Vagina (tissue), 2 donors: ENCODE results near the gene FAM50B. TPM values are rescaled to one million over a fixed set of nuclear protein-coding genes. Genes with fewer than 3 reads are reported as not detected.

Experiments used
- DNase-seq, 2 donors: peaks; one replicate each; pipeline ENCODE4 v3.0.0-alpha.2; 2017; ENCODE audit errors: extremely low spot score in 2 of 2
- H3K27ac ChIP-seq: fragments of 200-600 bp; sonication (generic); one replicate; pipeline ENCODE4 v1.5.1; 2019
- H3K27me3 ChIP-seq: fragments of 200-600 bp; sonication (generic); one replicate; pipeline ENCODE4 v1.5.1; 2019
- H3K36me3 ChIP-seq, 2 donors: fragments of 200-600 bp; sonication (generic); one replicate each; pipeline ENCODE4 v1.5.1; 2017 to 2019
- H3K4me1 ChIP-seq: fragments of 200-600 bp; sonication (generic); one replicate; pipeline ENCODE4 v1.5.1; 2019
- H3K4me3 ChIP-seq, 2 donors: fragments of 200-600 bp; sonication (generic); 1 replicate in 1 of 2; 2 replicates in 1 of 2; pipeline ENCODE4 v1.5.1; 2016 to 2019
- H3K9me3 ChIP-seq: fragments of 200-600 bp; sonication (generic); one replicate; pipeline ENCODE4 v1.5.1; 2019
- POLR2A ChIP-seq, 2 donors: fragments of 450-650 bp; IDR thresholded peaks; one replicate each; pipeline ENCODE4 v1.6.1; 2017; ENCODE audit warnings: antibody characterized with exemption in 2 of 2, mild to moderate bottlenecking in 2 of 2, moderate library complexity in 2 of 2
- POLR2AphosphoS5 ChIP-seq, 2 donors: sonication (generic); formaldehyde crosslinking; IDR thresholded peaks; one replicate each; pipeline ENCODE4 v1.9.0; 2017; ENCODE audit warnings: antibody characterized with exemption in 2 of 2, mild to moderate bottlenecking in 2 of 2, low read depth in 1 of 2; ENCODE audit not compliant: insufficient read depth in 1 of 2
- intact Hi-C: fragments of 100-400 bp; cut with DNase I; formaldehyde crosslinking; loops from one replicate; pipeline ENCODE4 v1.15.1; 2023
- total RNA-seq: library from RNA; depleted of rRNA; stranded (reverse); fragments of >200 nt; gene quantifications from one replicate; pipeline ENCODE4 v1.2.3, GENCODE V29; 2016
- TF ChIP-seq, protein P1 (sequence below), 3 experiments: fragments of 450-650 bp in 2 of 3; fragments of 200-600 bp in 1 of 3; sonication (generic) in 1 of 3; IDR thresholded peaks; one replicate each; pipeline ENCODE4 v1.5.1; 2017 to 2019; ENCODE audit warnings: antibody characterized with exemption in 3 of 3, mild to moderate bottlenecking in 2 of 3, moderate library complexity in 2 of 3

FAM50B gene
- total RNA-seq, 1 donor from 2014 or later = 4.9 TPM

DNA sequence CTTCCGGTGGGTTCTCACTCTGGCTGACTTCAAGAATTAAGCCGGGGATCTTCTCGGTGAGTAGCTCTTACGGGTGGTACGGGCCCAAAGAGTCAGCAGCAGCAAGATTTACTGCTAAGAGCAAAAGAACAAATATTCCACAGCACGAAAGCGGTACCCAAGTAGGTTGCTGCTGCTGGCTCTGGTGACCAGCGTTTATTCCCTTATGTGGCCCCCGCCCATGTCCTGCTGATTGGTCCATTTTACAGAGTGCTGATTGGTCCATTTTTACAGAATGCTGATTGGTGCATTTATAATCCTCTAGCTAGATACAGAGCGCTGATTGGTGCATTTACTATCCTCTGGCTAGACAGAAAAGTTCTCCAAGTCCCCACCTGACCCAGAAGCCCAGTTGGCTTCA, 44.3 kb downstream of the FAM50B start:
- Histone ChIP-seq H3K4me3 (no peak overlapping the region), H3K9me3 (no peaks in the 10 kb centered on the region), H3K4me1 (peaks cover 3% of the 10 kb centered on the region), H3K36me3 (no peaks in the 10 kb centered on the region), H3K27ac (no peak overlapping the region), H3K27me3 (no peaks in the 10 kb centered on the region)
- intact Hi-C loops = no loop called here
- no peak for DNase-seq
- TF ChIP-seq POLR2A (IDR thresholded peaks at IDR 0.05) = no peak
- TF ChIP-seq, protein P1, sequence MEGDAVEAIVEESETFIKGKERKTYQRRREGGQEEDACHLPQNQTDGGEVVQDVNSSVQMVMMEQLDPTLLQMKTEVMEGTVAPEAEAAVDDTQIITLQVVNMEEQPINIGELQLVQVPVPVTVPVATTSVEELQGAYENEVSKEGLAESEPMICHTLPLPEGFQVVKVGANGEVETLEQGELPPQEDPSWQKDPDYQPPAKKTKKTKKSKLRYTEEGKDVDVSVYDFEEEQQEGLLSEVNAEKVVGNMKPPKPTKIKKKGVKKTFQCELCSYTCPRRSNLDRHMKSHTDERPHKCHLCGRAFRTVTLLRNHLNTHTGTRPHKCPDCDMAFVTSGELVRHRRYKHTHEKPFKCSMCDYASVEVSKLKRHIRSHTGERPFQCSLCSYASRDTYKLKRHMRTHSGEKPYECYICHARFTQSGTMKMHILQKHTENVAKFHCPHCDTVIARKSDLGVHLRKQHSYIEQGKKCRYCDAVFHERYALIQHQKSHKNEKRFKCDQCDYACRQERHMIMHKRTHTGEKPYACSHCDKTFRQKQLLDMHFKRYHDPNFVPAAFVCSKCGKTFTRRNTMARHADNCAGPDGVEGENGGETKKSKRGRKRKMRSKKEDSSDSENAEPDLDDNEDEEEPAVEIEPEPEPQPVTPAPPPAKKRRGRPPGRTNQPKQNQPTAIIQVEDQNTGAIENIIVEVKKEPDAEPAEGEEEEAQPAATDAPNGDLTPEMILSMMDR (IDR thresholded peaks at IDR 0.05) = no peak
- TF ChIP-seq POLR2AphosphoS5 (IDR thresholded peaks at IDR 0.05; ENCODE audit: insufficient read depth in 1 of 2, low read depth in 1 of 2) = no peak

DNA sequence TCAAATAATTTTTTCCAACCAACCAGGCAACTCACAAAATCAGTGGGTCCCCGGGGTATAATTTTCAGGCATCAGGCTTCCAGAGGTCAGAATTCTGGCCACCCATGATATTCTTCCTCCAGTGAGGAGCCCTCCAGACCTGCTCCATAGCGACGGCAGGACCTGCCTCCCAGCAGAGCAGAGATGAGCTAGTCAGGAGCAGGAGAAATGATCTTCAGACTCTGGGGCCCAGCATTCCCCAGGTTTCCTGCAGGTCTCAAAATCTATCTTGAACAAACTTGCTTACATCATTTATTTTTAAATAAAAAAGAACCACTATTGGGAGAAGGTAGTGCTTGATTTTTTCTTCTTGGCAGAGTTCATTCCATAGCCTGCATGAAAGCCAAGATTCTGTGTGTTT, 44.7 kb downstream of the FAM50B start:
- H3K27ac ChIP-seq = no peak overlapping the region
- H3K27me3 ChIP-seq = no peaks in the 10 kb centered on the region
- DNase-seq = no peak
- intact Hi-C loops = no loop called here
- no peaks in the 10 kb centered on the region for H3K9me3 ChIP-seq
- H3K4me3 ChIP-seq = no peak overlapping the region
- no peaks in the 10 kb centered on the region for H3K36me3 ChIP-seq
- H3K4me1 ChIP-seq = no peaks in the 10 kb centered on the region
- TF ChIP-seq, protein P1 (IDR thresholded peaks at IDR 0.05) = no peak
- TF ChIP-seq POLR2A (IDR thresholded peaks at IDR 0.05) (no peak), POLR2AphosphoS5 (IDR thresholded peaks at IDR 0.05; ENCODE audit: insufficient read depth in 1 of 2, low read depth in 1 of 2) (no peak)

DNA sequence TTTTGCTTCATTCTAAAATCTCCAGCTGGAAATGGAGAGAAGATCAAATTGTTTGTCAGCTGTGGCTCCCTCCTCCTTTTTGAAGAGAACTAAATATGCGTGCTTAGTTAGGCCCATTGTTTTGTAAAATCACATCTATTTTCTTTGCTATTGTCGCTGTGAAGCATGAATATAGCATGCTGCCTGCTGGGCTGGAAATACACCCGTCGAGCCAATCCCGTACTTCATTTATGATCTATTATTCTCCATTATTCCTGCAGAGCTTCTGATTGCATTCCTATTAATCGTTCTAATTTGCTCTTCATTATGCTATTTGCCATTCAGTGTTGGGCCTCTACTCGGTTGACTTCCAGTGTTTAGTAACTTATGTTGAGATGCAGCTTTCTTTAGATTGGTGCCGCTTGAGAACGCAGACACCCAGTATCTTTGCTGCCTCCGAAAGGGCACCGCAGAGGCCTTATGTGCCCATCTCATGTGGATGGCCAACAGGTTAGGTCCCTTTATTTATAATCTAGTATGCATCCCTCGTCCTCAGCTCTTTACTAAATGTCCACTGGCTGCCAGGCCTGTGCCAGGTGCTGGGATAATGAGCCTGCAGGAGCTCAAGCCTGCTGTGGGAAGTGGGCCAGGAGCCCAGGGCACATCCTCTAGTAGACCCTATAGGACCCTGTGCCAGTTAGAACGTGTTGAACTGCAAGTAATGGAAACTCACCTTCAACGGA, 45.6 kb downstream of the FAM50B start:
- H3K4me3 ChIP-seq = no peak overlapping the region
- no peaks in the 10 kb centered on the region for H3K27me3 ChIP-seq
- H3K36me3 ChIP-seq = no peaks in the 10 kb centered on the region
- no peak for DNase-seq
- H3K9me3 ChIP-seq = no peaks in the 10 kb centered on the region
- H3K4me1 ChIP-seq = no peaks in the 10 kb centered on the region
- TF ChIP-seq POLR2AphosphoS5 (IDR thresholded peaks at IDR 0.05; ENCODE audit: insufficient read depth in 1 of 2, low read depth in 1 of 2) (no peak), POLR2A (IDR thresholded peaks at IDR 0.05) (no peak)
- TF ChIP-seq, protein P1 (IDR thresholded peaks at IDR 0.05) = no peak
- H3K27ac ChIP-seq = no peak overlapping the region
- intact Hi-C loops = no loop called here

DNA sequence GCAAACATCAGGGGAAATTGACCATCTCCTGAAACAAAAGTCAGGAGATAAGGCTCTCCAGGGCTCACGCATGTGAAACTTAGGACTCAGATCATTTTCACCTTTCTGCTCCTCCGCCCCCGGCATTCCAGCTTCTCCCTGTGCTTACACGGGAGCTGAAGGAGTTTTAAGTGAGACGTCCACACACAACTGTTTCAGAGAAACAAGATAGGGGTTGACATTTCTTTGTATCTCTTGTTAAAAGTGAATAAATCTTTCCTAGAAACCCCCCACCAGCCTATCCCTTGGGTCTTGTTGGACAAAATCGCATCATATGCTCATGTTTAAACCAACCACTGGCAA, 46.1 kb downstream of the FAM50B start:
- no peak for DNase-seq
- Histone ChIP-seq H3K27ac (no peak overlapping the region), H3K9me3 (no peaks in the 10 kb centered on the region), H3K27me3 (no peaks in the 10 kb centered on the region), H3K4me3 (no peak overlapping the region), H3K36me3 (no peaks in the 10 kb centered on the region), H3K4me1 (no peaks in the 10 kb centered on the region)
- intact Hi-C loops = no loop called here
- TF ChIP-seq, protein P1 (IDR thresholded peaks at IDR 0.05) = no peak
- TF ChIP-seq POLR2AphosphoS5 (IDR thresholded peaks at IDR 0.05; ENCODE audit: insufficient read depth in 1 of 2, low read depth in 1 of 2) (no peak), POLR2A (IDR thresholded peaks at IDR 0.05) (no peak)

DNA sequence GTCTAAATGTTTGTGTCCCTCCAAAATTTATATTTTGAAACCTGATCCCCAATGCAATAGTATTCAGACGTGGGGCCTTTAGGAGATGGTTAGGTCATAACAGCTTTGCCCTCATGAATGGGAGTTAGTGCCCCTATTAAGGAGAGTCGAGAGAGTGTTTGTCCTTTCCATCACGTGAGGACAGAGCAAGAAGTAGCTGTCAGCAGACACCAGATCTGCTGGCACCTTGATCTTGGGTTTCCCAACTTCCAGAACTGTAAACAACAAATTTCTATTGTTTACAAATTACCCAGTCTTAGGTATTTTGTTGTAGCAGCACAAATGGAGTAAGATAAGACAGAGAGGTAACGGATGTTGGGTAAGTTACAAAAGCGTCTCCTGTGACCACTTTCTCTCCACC, 46.6 kb downstream of the FAM50B start:
- intact Hi-C loops = no loop called here
- H3K36me3 ChIP-seq = no peaks in the 10 kb centered on the region
- TF ChIP-seq POLR2AphosphoS5 (IDR thresholded peaks at IDR 0.05; ENCODE audit: insufficient read depth in 1 of 2, low read depth in 1 of 2) (no peak), POLR2A (IDR thresholded peaks at IDR 0.05) (no peak)
- TF ChIP-seq, protein P1 (IDR thresholded peaks at IDR 0.05) = no peak
- no peak overlapping the region for H3K27ac ChIP-seq
- no peaks in the 10 kb centered on the region for H3K27me3 ChIP-seq
- H3K4me3 ChIP-seq = no peak overlapping the region
- DNase-seq = no peak
- H3K4me1 ChIP-seq = no peaks in the 10 kb centered on the region
- H3K9me3 ChIP-seq = no peaks in the 10 kb centered on the region
